ENCODE measurements around the gene PPP3CA.

GRCh38 chr4:101299899-101300540 lies 47.3 kb downstream of the PPP3CA start:
- TF ChIP-seq EZH2 (IDR thresholded peaks at IDR 0.05; ENCODE audit: borderline replicate concordance, low read depth, low read length, poor library complexity, severe bottlenecking) (no peak), CTCF (conservative IDR thresholded peaks at IDR 0.05; ENCODE audit: low read depth, low read length) (no peak)

All from A673 (cell line).